OCI-LY3 (cell line): Measurements from ENCODE around the gene BORCS5.

Source experiments
- CTCF ChIP-seq: fragments of 200-600, 300-600 bp; sonication (generic); IDR thresholded peaks from 2 replicates; pipeline ENCODE4 v1.5.1; 2014; ENCODE audit warnings: antibody characterized with exemption, low read length, low read depth
- EZH2phosphoT487 ChIP-seq: fragments of 200-600 bp; shearing (Covaris generic); IDR thresholded peaks from 2 replicates; pipeline ENCODE4 v1.6.1; 2018; ENCODE audit warnings: antibody characterized with exemption, mixed run types, low read depth

DNA sequence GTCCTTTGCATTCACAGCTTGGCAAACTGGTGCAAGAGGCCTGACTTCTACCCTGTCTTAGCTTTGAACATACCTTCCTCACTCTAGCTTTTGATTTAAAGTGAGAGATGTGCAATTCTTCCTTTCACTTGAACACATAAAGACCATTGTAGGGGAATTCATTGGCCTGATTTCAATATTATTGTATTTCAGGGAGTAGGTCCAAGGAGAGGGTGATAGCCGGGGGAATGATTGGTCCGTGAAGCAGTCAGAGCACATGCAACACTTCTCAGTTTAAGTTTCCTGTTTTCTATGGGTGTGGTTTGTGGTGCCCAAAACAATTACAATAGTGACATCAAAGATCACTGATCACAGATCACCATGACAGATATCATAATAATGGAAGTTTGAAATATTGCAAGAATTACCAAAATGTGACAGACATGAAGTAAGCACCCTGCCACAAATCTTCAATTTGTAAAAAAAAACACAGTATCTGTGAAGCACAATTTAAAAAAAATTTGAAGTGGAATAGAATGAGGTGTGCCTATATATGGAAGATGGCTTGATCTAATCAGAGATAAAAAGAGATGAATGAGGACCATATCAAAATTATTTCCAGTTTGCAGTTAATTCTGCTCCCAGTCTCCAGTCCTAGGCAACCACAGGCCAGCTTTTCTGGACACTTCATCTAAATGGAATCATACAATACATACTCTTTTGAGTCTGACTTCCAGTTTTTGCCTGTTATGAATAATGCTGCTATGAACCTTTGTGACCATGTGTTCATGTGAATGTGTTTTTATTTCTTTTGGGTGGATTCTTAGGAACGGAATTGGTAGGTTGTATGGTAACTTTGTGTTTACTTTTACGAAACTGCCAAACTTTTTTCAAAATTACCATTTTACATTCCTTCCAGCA is 23.2 kb downstream of the BORCS5 start:
- TF ChIP-seq CTCF = no peak
- no peak for TF ChIP-seq EZH2phosphoT487
